ENCODE results near the gene TOX2. TPM values are rescaled to one million over a fixed set of nuclear protein-coding genes. Genes with fewer than 3 reads are reported as not detected.

TOX2 gene
- total RNA-seq, 1 experiment from 2014 or later = 2.7 TPM

- Mint-ChIP-seq H3K4me1 (ENCODE audit: insufficient read depth, unreplicated experiment) (no peaks in the 10 kb centered on the region), H3K9me3 (ENCODE audit: unreplicated experiment) (no peaks in the 10 kb centered on the region), H3K27ac (ENCODE audit: low read depth, unreplicated experiment) (no peak overlapping the region), H3K27me3 (ENCODE audit: insufficient read depth, unreplicated experiment) (no peaks in the 10 kb centered on the region), H3K36me3 (ENCODE audit: insufficient read depth, unreplicated experiment) (no peaks in the 10 kb centered on the region), H3K4me3 (ENCODE audit: unreplicated experiment) (no peak overlapping the region)
- POLR2A ChIA-PET = no interaction called here
- intact Hi-C loops (cut with micrococcal nuclease) = no loop called here
- no TSS peak for BruUV-seq (replicated peaks)
- no peak for DNase-seq (ENCODE audit: unreplicated experiment)
- TF ChIP-seq CTCF (IDR thresholded peaks at IDR 0.05; ENCODE audit: unreplicated experiment) = no peak
- CTCF ChIA-PET = interaction anchor here (0.7 kb wide), 1 partner anchor 94 kb away, joined by 3 read pairs; no protein-coding TSS in a partner anchor
These were observed 76.6 kb downstream of the TOX2 start for GRCh38 chr20:43991261-43991660.

GRCh38 chr20:43991982-43992381, 77.3 kb downstream of the TOX2 start:
- no TSS peak for BruUV-seq (replicated peaks)
- Mint-ChIP-seq H3K9me3 (ENCODE audit: unreplicated experiment) (no peaks in the 10 kb centered on the region), H3K4me1 (ENCODE audit: insufficient read depth, unreplicated experiment) (no peaks in the 10 kb centered on the region), H3K4me3 (ENCODE audit: unreplicated experiment) (no peak overlapping the region), H3K27me3 (ENCODE audit: insufficient read depth, unreplicated experiment) (no peaks in the 10 kb centered on the region), H3K36me3 (ENCODE audit: insufficient read depth, unreplicated experiment) (no peaks in the 10 kb centered on the region), H3K27ac (ENCODE audit: low read depth, unreplicated experiment) (no peak overlapping the region)
- no peak for TF ChIP-seq CTCF (IDR thresholded peaks at IDR 0.05; ENCODE audit: unreplicated experiment)
- ChIA-PET CTCF (no interaction called here), POLR2A (no interaction called here)
- intact Hi-C loops (cut with micrococcal nuclease) = no loop called here
- DNase-seq (ENCODE audit: unreplicated experiment) = no peak

GRCh38 chr20:43992885-43993284, 78.2 kb downstream of the TOX2 start:
- TF ChIP-seq CTCF (IDR thresholded peaks at IDR 0.05; ENCODE audit: unreplicated experiment) = no peak
- no peaks in the 10 kb centered on the region for H3K36me3 Mint-ChIP-seq (ENCODE audit: insufficient read depth, unreplicated experiment)
- H3K27me3 Mint-ChIP-seq (ENCODE audit: insufficient read depth, unreplicated experiment) = no peaks in the 10 kb centered on the region
- no TSS peak for BruUV-seq (replicated peaks)
- H3K4me1 Mint-ChIP-seq (ENCODE audit: insufficient read depth, unreplicated experiment) = no peaks in the 10 kb centered on the region
- POLR2A ChIA-PET = no interaction called here
- intact Hi-C loops (cut with micrococcal nuclease) = no loop called here
- no peak for DNase-seq (ENCODE audit: unreplicated experiment)
- no peak overlapping the region for H3K27ac Mint-ChIP-seq (ENCODE audit: low read depth, unreplicated experiment)
- CTCF ChIA-PET = interaction anchor here (0.6 kb wide), 1 partner anchor 202 kb away, joined by 3 read pairs; no protein-coding TSS in a partner anchor
- no peak overlapping the region for H3K4me3 Mint-ChIP-seq (ENCODE audit: unreplicated experiment)
- no peaks in the 10 kb centered on the region for H3K9me3 Mint-ChIP-seq (ENCODE audit: unreplicated experiment)

GRCh38 chr20:43993560-43993959, 78.9 kb downstream of the TOX2 start:
- no peaks in the 10 kb centered on the region for H3K9me3 Mint-ChIP-seq (ENCODE audit: unreplicated experiment)
- TF ChIP-seq CTCF (IDR thresholded peaks at IDR 0.05; ENCODE audit: unreplicated experiment) = no peak
- H3K4me1 Mint-ChIP-seq (ENCODE audit: insufficient read depth, unreplicated experiment) = no peaks in the 10 kb centered on the region
- DNase-seq (ENCODE audit: unreplicated experiment) = no peak
- ChIA-PET POLR2A (no interaction called here), CTCF (interaction anchor here (0.5 to 1.3 kb wide), 6 partner anchors 9 to 651 kb away, joined by 3 to 5 read pairs (median 4); no protein-coding TSS in a partner anchor)
- no peaks in the 10 kb centered on the region for H3K36me3 Mint-ChIP-seq (ENCODE audit: insufficient read depth, unreplicated experiment)
- H3K27ac Mint-ChIP-seq (ENCODE audit: low read depth, unreplicated experiment) = no peak overlapping the region
- H3K27me3 Mint-ChIP-seq (ENCODE audit: insufficient read depth, unreplicated experiment) = no peaks in the 10 kb centered on the region
- intact Hi-C loops (cut with micrococcal nuclease) = no loop called here
- H3K4me3 Mint-ChIP-seq (ENCODE audit: unreplicated experiment) = no peak overlapping the region
- BruUV-seq (replicated peaks) = no TSS peak
